ENCODE measurements around the gene IL13RA1.
"Not testable (repeated sequence)": the region's sequence is repeated elsewhere in the genome, so short reads cannot be mapped to it uniquely, and the experiment has no call there.

IL13RA1 gene
- 0 reads per million in 2 donors for total RNA-seq

DNA sequence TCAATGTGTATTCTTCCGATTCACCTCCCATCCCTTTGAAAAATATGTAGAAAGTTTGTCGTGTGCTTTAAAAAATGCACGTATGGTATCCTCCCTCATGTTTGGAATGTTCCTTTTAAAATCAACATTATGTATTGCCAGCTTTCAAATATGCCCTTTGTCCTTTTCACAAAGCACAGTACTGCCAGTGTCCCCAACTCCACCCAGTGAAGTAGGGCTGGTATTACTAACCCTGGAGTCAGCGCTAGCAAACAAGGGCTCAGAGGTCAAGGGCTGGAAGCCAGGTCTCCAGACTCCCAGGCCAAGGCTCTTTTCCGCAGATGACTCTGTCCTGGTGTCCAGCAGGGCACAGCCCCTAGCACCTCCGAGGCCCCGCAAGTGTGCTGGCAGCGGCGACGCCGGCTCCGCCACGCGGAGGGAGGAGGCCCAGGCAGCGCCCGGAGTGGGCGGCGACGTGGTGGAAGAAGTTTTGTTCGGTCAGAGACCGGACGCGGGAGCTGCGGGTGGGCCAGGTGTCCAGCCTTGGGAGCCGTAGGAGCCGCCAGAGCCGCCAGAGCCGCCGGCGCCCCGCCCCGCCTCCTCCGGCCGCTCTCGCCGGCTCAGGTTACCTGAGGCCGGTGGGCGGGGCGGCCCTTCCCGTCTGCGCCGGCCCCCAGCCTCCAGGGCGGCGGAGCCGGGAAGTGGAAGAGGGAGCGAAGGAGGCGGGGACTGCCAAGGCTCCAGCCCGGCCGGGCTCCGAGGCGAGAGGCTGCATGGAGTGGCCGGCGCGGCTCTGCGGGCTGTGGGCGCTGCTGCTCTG lies at the start of gene IL13RA1:
IL13RA1 (plus strand) TSS at position 720 of the 799 bp plus-strand sequence; CDS start at position 753, 33 bp downstream.
- DNase-seq, result no peak

DNA sequence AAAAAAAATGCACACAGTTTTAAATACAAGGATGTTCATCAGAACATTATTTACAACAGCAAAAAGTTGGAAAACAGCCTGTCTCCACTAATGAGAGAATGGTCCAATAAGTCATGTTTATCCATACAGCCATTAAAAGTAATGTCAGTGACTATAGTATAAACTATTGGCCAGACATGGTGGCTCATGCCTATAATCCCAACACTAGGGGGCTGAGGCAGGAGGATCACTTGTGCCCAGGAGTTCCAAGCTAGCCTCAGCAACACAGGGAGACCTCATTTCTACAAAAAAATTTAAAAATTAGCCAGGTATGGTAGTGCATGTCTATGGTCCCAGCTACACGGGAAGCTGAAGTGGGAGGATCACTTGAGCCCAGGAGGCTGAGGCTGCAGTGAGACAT lies 48.1 kb upstream of the IL13RA1 start:
- DNase-seq, result no peak

DNA sequence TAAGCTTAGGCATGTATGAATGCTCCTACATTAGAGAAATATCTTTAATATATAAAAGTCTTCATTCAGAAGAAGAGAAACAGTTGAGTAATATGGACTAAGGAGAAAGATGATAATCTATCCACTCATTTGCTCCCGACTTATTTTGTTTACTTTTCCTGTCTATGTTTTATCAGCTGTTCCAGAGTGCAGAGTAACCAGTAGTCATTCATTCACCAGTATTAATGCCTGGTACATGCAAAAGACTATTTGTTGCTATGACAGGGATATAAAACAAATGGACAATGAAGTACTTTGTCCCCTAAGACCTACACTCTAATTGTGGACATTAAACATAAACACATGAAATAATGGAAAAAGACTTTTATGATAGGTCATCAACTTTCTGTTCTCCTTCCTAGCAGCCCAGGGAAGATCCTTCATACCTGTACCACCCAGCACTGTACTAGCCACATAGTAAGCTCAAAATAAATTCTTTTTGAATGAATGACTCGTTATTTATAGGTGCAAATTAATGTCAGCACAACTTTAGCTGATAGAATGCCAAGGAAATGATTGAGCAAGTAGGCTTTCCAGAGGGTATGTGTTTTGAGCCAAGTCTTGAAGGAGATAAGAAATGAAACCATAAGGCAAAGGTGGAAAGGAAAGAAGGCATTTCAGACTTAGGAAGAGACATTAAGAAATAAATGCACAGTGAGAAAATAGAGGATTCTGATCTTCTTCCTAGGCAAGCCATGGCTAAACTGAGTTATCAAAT lies 45.0 kb upstream of the IL13RA1 start:
- DNase-seq, result no peak

DNA sequence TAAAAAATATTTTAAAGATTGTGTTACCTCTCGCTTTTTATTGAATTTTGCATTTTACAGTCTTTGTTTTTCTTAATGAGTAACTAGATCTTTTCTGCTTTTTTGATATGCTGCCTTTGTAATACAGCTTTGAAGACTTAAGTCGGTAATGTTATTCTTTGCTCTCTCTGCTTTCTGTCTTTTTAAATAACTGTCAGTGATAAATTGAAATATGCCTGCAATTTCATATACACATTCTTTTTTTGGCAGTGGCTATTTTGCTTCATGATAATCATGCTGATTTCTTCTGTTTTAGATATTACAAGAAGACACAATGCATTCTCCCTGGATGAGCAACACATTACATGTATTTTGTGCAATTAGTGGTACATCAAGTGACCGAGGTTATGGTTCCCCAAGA lies 42.0 kb upstream of the IL13RA1 start:
- DNase-seq, result no peak

DNA sequence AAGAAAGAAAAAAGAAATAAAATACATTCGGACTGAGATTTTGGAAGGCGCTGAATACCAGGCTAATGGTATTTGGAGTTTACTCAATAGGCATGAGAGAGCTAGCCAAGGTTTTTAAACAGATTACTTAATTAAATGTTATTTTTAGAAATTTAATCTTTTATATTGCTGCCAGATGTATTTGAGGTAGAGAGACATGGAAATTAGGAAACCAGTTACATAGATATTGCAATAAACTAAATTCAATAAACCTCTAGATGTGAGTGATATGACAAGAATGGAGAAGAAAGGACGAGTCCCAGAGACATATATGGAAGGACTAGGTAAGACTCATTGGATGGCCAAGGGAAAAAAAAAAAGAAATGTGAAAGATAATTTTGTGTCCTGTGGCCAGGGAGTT lies 38.5 kb upstream of the IL13RA1 start:
- no peak for DNase-seq

DNA sequence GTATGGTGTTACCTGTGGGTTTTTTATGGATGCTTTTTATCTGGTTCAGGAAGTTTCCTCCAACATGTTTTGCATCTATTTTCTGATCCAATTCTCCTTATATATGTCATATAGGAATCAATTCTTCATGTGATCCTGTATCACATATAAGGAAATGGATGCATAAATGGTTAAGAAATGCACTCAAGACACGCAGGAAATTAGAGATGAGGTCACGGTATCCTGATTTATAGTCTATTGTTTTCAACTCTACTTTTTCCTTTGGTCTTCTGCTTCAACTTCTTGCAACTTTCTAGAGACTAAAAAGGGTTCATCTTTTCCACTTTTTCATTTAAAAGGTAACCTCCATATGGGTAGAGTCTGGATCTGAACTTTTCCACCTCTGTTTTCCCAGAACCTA lies 33.6 kb upstream of the IL13RA1 start:
- no peak for DNase-seq

DNA sequence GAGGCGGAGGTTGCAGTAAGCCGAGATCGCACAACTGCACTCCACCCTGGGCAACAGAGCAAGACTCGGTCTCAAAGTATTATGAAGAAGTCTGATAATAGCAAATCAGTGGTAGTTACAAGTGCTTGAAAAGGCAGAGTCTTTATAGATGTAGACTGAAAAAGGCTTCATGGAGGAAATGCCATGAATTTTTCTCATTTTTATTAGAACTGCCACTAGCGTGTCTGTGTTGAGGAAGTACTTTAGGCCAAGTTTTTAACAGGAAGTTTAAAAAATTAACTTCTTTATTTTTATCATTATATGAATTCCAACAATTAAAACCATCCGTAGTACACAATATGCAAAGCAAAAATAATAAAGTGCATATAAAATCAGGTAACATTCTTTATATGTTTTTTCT lies 32.8 kb upstream of the IL13RA1 start:
- no peak for DNase-seq

DNA sequence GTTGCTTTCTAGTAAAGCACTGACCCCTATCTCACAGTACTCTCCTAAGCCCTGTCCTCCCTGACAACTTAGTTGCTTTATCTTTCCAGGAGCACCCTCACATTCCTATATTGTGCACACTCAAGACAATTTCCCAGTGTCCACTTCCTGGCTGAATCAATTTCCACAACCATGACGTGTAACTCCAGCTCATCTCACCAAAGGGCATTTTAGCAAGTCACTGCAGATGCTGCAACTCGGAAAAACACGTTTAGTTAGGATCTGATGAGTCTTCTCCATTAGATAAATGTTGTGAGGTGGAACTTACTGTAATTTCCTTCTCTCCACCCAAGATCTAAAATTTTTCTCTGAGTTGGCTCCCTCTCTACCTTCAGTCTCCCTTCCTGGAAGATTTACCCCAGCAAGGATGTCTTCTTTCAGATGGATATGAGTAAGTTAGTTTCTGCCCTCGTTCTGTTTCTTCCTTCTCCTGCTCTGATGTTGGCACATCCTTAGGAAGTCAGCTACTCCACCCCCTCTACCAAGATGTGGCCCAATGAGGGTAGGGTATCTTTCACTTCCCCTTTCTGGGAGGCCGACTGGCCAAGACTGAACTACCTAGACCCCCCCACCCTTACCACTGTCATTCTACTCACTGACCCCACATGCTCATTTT lies 28.8 kb upstream of the IL13RA1 start:
- DNase-seq, result no peak

DNA sequence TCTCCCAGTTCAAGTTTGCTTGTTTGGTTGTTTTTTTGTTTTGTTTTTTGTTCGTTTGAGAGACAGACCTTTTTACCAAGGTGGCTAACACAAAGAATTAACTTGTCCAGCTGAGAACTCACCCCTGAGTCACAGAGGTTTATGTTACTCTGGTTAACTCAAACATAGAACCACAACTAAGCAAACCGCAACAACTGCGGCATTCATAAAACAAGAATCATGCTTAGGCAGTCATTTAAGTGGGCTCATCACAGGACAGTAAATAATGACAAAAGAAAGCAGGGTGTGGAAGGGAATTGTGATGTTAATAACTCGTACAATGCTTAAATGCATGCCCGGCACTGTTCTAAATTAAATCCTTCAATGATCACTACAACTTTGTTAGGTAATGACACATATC lies 24.7 kb upstream of the IL13RA1 start:
- no peak for DNase-seq

DNA sequence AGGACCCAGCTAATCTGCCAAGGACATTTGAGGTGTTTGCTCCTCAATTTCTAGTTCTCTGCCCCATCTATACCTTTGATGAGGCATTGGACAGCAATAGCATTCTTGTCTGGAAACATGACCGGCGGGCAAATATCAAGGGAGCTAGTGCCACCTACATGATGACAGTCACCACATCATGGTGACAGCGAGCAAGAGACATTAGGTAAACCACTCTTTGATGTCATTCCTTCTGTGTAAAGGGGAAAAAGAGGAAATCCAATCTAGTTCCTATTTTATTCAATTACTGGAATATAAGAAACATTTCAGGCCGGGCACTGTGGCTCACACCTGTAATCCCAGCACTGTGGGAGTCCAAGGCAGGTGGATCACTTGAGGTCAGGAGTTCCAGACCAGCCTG lies 20.7 kb upstream of the IL13RA1 start:
- DNase-seq, result no peak

DNA sequence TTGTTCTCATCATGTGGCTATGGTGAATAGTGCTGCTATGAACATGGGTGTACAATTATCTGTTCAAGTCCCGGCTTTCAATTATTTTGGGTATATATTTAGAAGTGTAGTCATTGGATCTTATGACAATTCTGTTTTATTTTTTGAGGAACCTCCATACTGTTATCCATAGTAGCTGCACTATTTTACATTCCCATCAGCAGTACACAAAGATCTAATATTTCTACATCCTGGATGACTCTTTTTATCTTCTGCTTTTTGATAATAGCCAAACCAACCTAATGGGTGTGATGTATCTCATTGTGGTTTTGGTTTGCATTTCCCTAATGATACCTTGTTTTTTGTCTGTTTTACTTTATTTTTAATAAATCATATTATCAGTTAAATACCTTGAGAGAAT lies 12.9 kb upstream of the IL13RA1 start:
- no peak for DNase-seq

DNA sequence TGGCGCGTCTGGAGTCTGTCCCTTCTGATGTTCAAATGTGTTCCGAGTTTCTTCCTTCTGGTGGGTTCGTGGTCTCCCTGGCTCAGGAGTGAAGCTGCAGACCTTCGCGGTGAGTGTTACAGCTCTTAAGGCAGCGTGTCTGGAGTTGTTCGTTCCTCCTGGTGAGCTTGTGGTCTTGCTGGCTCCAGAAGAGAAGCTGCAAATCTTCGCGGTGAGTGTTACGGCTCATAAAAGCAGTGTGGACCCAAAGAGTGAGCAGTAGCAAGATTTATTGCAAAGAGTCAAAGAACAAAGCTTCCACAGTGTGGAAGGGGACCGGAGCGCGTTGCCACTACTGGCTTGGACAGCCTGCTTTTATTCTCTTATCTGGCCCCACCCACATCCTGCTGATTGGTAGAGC lies 11.5 kb upstream of the IL13RA1 start:
- DNase-seq, result not testable (repeated sequence)

DNA sequence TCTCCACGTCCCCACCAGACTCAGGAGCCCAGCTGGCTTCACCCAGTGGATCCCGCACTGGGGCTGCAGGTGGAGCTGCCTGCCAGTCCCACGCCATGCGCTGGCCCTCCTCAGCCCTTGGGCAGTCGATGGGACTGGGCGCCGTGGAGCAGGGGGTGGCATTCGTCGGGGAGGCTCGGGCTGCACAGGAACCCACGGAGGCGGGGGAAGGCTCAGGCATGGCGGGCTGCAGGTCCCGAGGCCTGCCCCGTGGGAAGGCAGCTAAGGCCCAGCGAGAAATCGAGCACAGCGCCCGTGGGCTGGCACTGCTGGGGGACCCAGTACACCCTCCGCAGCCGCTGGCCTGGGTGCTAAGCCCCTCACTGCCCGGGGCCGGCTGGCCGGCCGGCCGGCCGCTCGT lies 10.6 kb upstream of the IL13RA1 start:
- DNase-seq, result not testable (repeated sequence)

DNA sequence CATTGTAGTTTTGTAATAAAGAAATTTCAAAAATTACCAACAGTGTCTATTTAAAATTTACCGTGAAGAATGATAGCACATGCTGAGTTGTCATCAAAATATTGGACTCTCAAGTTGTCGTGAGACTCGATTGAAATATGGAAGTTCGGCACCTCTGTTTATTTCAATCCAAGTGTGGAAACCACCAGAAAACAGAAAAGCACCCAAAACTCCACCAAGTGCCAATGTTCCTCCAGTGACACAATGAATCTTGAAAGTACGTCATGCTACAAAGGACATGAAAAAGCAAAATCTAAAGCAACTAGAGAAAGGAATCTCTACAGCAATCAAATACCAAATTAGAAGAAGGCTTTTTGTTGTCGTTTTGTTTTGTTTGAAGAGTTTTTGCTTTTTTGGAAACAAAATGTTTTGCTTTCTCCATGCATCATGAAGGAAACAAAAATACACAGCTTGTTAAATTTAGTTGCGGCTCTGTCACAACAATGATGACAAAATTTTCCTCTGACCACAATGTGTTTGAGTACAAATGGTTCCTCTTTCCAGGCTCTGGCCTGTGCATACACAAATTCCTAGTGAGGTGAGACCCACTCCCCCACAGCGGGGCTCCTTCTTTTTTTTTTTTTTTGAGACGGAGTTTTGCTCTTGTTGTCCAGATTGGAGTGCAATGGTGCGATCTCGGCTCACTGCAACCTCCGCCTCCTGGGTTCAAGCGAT lies 9.6 kb upstream of the IL13RA1 start:
- no peak for DNase-seq

DNA sequence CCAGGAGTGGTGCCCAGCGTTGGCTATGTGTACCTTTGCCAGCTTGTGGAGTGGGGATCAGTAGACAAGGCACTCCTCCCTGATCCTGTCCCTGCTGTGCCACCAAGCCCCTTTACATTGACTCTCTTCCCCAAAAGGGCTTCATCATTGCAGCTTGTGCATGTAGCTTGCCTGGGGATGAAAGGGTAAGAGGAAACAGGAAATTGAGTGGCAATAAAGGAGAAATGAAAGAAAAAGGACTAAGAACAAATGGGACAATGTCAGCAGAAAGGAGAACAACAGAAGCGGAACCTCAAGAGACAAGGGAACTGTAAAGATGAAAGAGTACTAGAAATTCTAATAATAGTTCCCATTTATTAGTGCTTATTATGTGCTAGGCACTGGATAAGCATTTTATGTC lies 8.7 kb upstream of the IL13RA1 start:
- DNase-seq, result no peak

DNA sequence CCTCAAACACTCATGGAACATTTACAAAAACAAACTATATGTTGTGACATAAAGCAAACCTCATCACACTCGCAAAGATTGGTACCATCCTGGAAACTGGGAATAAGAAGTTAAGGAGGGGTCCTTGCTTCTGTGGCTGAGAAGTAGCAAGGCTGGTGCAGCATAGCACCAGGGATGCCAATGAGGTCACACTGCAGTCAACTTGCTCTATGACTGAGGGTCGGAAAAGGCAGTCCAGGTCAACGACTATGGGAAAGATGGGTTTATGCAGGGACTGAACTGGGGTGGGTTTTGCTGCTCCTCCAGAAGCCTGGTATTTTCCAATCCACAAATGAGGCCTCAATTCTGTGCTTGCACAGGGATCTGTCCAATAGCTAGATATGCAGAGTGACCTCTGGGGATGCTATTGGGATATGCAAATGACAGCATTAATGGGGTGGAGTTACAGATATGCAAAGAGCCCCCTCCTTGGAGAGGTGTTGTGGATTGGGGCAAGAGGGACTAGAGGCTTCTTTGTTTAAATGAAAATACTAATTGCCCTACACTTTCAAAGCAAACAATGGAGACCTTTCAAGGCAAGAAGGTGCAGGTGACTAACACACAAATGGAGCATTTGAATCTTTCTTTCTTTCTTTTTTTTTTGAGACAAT lies 7.2 kb upstream of the IL13RA1 start:
- DNase-seq, result no peak

DNA sequence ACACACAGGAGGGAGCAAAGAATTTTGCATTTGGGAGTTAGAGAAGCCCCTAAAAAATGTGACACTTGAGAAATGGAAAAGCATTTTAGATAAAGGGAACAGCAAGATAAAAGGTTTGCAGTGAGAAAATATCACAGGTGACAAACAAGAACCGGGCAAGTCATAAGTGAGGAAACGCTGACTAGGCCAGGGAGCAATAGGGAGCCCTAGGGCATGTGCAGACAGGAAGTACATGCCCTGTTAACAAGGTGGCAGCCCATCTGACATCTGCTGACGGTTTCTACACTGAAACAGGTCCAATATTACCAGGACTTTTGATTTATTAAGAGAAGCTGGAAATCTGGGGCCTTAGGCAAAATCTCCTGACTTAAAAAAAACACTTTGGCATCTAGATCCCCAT lies 4.0 kb upstream of the IL13RA1 start:
- no peak for DNase-seq

DNA sequence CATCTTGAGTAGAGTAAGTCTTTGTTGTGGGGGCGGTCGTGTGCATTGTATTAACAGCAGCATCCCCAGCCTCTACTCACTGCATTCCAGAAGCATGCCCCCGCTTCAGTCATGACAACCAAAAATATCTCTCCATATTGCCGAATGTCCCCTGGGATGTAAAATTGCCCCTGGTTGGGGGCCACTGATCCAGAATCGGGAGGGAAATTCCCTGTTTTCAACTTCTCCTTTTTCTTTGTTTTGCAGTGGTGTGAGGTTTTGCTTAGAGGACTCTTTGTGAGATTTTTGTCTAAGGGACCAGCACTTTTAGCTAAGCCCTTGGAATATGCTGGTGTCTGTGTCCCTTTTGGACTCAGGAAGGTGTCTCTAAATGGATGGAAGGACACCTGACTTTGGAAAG lies 3.0 kb upstream of the IL13RA1 start:
- no peak for DNase-seq

DNA sequence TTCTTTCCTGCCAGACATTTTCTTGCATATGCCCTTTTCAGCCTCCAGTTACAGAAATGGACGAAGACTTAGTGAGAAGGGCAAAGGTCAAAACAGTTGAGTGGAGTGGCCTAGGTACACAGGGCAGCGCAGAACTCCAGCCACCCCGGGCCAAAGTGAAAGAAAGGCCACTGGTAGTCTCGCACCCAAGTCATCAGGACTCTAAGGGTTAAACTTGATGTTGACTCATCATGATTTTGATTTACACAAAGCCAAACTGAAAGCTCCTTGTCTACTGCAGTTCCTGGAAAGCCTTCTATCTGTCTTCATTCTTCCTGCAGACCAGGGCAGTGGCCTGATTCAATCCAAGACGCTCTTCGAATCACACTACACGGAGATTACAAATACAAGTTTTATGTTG lies 2.6 kb upstream of the IL13RA1 start:
- DNase-seq, result no peak

DNA sequence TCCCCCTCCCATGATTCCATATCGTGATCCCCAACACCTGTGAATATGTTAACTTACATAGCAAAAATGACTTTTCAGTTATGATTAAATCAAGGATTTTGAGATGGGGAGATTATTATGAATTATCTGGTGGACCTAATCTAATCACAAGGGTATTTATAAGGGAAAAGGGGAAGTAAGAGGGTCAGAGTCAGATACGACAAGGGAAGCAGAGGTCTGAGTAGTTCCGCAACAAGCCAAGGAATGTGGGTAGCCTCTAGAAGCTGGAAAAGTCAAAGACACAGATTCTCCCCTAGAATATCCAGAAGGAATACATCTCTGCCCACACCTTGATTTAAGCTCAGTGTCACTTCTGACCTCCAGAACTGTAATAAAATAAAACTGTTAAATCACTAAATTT lies 1.0 kb upstream of the IL13RA1 start:
- DNase-seq, result no peak

DNA sequence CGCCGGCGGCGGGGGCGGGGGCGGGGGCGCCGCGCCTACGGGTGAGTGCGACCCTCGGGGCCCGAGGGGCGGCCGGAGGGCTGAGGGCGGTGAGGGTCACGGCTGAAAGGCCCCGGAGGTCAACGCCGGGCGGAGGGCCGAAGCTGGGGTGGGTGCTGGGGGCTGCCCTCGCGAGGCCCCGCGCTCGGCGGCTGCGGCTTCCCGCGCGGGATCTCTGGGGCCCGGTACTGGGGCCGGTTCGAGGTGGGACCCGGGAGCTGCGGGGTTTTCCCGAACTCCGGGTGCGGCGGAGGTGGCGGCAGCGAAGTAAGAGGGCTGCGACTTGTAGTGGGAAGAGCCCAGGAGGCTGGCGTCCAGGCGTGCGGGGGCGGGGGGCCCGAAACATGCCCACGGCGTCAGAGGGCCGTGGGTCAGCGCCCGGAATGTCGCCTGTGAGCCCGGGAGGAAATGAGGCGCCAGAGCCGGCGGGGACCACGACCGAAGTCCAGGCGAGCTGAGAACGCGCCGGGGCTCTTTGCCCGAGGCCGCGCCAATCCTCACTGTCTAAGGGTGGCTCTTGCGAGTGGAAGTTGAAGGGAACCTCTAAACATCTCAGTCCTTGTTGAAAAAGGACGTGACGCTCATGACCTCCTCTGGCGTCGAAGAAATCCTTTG lies 407 bp downstream of the IL13RA1 start:
- DNase-seq, result no peak

DNA sequence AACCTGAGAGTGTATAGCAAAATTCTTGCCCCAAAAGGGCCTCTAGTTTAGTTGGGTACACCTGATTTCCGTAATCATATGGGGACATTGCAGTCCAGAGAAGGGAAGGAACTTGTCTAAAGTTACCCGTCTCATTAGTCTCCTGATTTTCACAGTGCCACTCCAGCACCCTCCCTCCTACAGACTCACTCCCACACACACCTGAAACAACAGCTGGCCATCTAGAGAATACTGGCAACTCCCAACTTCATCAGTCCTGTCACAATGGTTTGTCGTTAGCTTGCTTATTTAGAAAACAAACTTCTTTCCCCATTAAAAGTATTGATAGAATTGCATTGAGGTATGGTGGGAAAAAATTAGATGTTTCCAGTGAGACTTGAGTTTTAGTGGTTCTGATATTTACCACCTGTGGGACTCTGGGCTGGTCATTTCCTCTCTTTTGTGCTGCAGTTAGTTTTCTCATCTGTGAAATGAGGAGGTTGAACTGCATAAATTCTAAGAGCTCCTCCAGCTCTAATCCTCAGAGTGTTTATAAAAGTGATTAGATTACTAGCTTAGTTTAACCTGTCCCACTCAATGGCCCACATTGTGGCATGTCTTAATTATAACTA lies 1.7 kb downstream of the IL13RA1 start:
- no peak for DNase-seq
